BLaER1 treated with 17β-estradiol and CSF1 and Interleukin-3, amounts not matched to agents 10 nM and 100 nM (cell line): ENCODE data around the gene ISG15.
"Not testable (repeated sequence)": the region's sequence is repeated elsewhere in the genome, so short reads cannot be mapped to it uniquely, and the experiment has no call there.

Experiments used
- H3K27ac ChIP-seq, 11 experiments: shearing (Covaris generic); formaldehyde crosslinking; 2 replicates each; pipeline ENCODE4 v1.8.1; 2022
- H3K27me3 ChIP-seq, 11 experiments: shearing (Covaris generic); formaldehyde crosslinking; 2 replicates each; pipeline ENCODE4 v1.8.1; 2022
- H3K36me3 ChIP-seq, 11 experiments: shearing (Covaris generic); formaldehyde crosslinking; 2 replicates each; pipeline ENCODE4 v1.8.1; 2022
- H3K4me1 ChIP-seq, 10 experiments: shearing (Covaris generic); formaldehyde crosslinking; 2 replicates each; pipeline ENCODE4 v1.8.1; 2022
- H3K4me2 ChIP-seq, 11 experiments: shearing (Covaris generic); formaldehyde crosslinking; 2 replicates each; pipeline ENCODE4 v1.8.1; 2022
- H3K4me3 ChIP-seq, 10 experiments: shearing (Covaris generic); formaldehyde crosslinking; 2 replicates each; pipeline ENCODE4 v1.8.1; 2022
- H3K9ac ChIP-seq, 11 experiments: shearing (Covaris generic); formaldehyde crosslinking; 2 replicates each; pipeline ENCODE4 v1.8.1; 2022
- H3K9me3 ChIP-seq, 11 experiments: shearing (Covaris generic); formaldehyde crosslinking; replicated peaks in 1 of 11; 2 replicates each; pipeline ENCODE4 v1.8.1; 2022
- H4K20me1 ChIP-seq, 11 experiments: shearing (Covaris generic); formaldehyde crosslinking; 2 replicates each; pipeline ENCODE4 v1.8.1; 2022
- Cebpa-rat ChIP-seq, 11 experiments: shearing (Covaris generic); IDR thresholded peaks; 2 replicates each; pipeline ENCODE4 v1.8.1; 2022

The ISG15 gene

GRCh38 chr1:973459-974292 lies 39.6 kb upstream of the ISG15 start:
- Histone ChIP-seq H3K9ac (no peak overlapping the region), H3K4me3 (no peak overlapping the region), H3K4me1 (peaks cover 4 to 13% (median 12%) of the 10 kb centered on the region in 10 experiments; a peak in 18 of 20 replicates), H3K36me3 (no peaks in the 10 kb centered on the region), H3K27ac (no peak overlapping the region), H3K4me2 (no peak overlapping the region), H3K9me3 (0 out of 22 replicates have a peak, but pooled peaks cover 0 to 4% (median 0%) of the 10 kb centered on the region in 11 experiments), H4K20me1 (peaks cover 0 to 29% (median 4%) of the 10 kb centered on the region in 11 experiments; a peak in 9 of 22 replicates), H3K27me3 (peaks cover 35 to 70% (median 62%) of the 10 kb centered on the region in 11 experiments)
- no peak for TF ChIP-seq Cebpa-rat (IDR thresholded peaks at IDR 0.05)

GRCh38 chr1:974293-974640 lies 39.0 kb upstream of the ISG15 start:
- Histone ChIP-seq H3K4me1 (peaks cover 4 to 13% (median 12%) of the 10 kb centered on the region in 10 experiments; a peak in 18 of 20 replicates), H3K9me3 (0 out of 22 replicates have a peak, but pooled peaks cover 0 to 4% (median 0%) of the 10 kb centered on the region in 11 experiments), H3K27me3 (peaks cover 35 to 70% (median 62%) of the 10 kb centered on the region in 11 experiments), H3K9ac (no peak overlapping the region), H3K4me2 (no peak overlapping the region), H4K20me1 (peaks cover 0 to 29% (median 4%) of the 10 kb centered on the region in 11 experiments; a peak in 9 of 22 replicates), H3K4me3 (no peak overlapping the region), H3K36me3 (no peaks in the 10 kb centered on the region), H3K27ac (no peak overlapping the region)
- TF ChIP-seq Cebpa-rat (IDR thresholded peaks at IDR 0.05) = no peak

- H3K4me1 ChIP-seq = peaks cover 4 to 13% (median 12%) of the 10 kb centered on the region in 10 experiments; a peak in 18 of 20 replicates
- no peak for TF ChIP-seq Cebpa-rat (IDR thresholded peaks at IDR 0.05)
- peaks cover 35 to 66% (median 62%) of the 10 kb centered on the region in 11 experiments for H3K27me3 ChIP-seq
Observed at GRCh38 chr1:974687-975328, 38.5 kb upstream of the ISG15 start.

DNA sequence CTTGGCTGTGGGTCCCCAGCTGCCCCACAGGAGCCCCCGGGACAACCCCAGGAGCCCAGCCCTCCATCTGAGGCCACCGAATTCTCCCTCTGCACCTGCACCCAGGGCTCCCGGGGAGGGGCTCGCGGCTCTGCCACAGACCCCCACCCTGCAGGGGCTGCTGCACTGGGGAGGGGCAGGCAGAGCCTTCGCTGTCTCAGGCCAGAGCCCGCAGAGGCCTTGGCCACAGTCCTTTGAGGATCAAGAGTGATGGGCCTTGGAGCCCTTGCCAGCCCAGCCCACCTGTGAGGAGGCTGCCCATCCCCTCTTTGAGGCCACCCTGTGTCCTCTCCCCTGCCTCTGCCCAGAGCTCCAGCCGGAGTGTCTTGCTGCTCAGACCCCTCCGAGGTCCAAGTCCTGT lies 37.9 kb upstream of the ISG15 start:
- no peak for TF ChIP-seq Cebpa-rat (IDR thresholded peaks at IDR 0.05)
- peaks cover 32 to 63% (median 58%) of the 10 kb centered on the region in 11 experiments for H3K27me3 ChIP-seq
- no peak overlapping the region for H3K4me3 ChIP-seq
- peaks cover 4 to 13% (median 12%) of the 10 kb centered on the region in 10 experiments; a peak in 18 of 20 replicates for H3K4me1 ChIP-seq
- 0 out of 22 replicates have a peak, but pooled peaks cover 0 to 4% (median 0%) of the 10 kb centered on the region in 11 experiments for H3K9me3 ChIP-seq
- no peak overlapping the region for H3K27ac ChIP-seq
- no peaks in the 10 kb centered on the region for H3K36me3 ChIP-seq
- H4K20me1 ChIP-seq = peaks cover 0 to 32% (median 4%) of the 10 kb centered on the region in 11 experiments; a peak in 9 of 22 replicates
- no peak overlapping the region for H3K9ac ChIP-seq
- peak overlapping the region in 7 of 11 experiments; percentile 17 to 81 (median 71); a peak in 11 of 22 replicates for H3K4me2 ChIP-seq

More at GRCh38 chr1:974687-975328, 38.5 kb upstream of the ISG15 start:
- H4K20me1 ChIP-seq = peaks cover 0 to 31% (median 4%) of the 10 kb centered on the region in 11 experiments; a peak in 9 of 22 replicates
- H3K36me3 ChIP-seq = no peaks in the 10 kb centered on the region
- no peak overlapping the region for H3K4me3 ChIP-seq
- H3K9me3 ChIP-seq = 0 out of 22 replicates have a peak, but pooled peaks cover 0 to 4% (median 0%) of the 10 kb centered on the region in 11 experiments
- H3K9ac ChIP-seq = no peak overlapping the region
- no peak overlapping the region for H3K27ac ChIP-seq
- peak overlapping the region in 4 of 11 experiments; percentile 68 to 81 (median 70); a peak in 4 of 22 replicates for H3K4me2 ChIP-seq

DNA sequence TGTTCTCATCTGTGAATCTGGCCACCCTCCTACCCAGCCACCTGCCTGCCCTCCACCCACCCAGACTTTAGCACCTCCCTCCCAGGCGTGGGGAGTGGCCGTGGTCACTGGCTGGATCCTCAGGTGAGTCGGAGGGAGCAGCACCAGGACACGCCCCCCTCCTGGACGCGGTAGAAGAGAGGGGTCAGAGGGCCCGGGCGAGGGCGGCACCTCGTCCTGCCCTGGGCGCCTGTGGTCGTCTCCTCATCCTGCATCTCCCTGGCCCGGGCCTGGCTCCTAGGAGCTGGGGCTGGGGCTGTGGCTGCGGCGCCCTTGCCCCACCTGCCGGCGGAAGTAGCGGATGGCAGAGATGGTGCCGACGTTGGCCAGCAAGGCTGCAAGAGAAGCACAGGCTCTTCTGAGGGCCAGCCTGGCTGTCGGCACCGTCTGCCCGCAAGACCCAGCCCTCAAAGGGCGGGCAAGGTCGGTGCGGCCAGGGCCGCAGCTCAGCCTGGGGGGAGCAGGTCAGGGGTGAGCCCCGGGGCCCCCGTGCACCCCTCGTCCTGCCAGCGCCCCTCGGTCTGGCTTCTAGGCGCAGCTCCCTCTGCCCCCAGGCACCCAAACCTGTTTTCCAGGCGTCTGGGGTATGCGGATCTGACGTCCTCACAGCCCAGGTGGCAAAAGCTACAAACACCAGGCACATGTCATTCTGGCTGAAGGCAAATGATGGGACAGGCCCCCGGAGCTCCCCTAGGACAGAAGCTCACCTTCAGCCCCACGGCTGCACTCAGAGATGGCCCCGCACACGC lies 37.2 kb upstream of the ISG15 start:
- Histone ChIP-seq H3K4me2 (peak overlapping the region; percentile 17 to 81 (median 73)), H3K4me3 (no peak overlapping the region), H3K27me3 (peaks cover 28 to 61% (median 53%) of the 10 kb centered on the region in 11 experiments), H3K9me3 (0 out of 22 replicates have a peak, but pooled peaks cover 0 to 4% (median 0%) of the 10 kb centered on the region in 11 experiments), H3K4me1 (peaks cover 4 to 13% (median 12%) of the 10 kb centered on the region in 10 experiments; a peak in 18 of 20 replicates), H3K27ac (no peak overlapping the region), H3K9ac (0 out of 22 replicates have a peak overlapping the region, but pooled peaks of 1 of the 11 experiments have one; percentile 29), H3K36me3 (no peaks in the 10 kb centered on the region), H4K20me1 (peaks cover 0 to 38% (median 4%) of the 10 kb centered on the region in 11 experiments; a peak in 9 of 22 replicates)
- no peak for TF ChIP-seq Cebpa-rat (IDR thresholded peaks at IDR 0.05)

GRCh38 chr1:976791-977190 lies 36.5 kb upstream of the ISG15 start:
- not testable (repeated sequence) for H3K9ac ChIP-seq, H3K27ac ChIP-seq, H3K36me3 ChIP-seq, H3K4me3 ChIP-seq, H3K4me2 ChIP-seq, H3K9me3 ChIP-seq
- H4K20me1 ChIP-seq = peaks cover 0 to 37% (median 4%) of the 10 kb centered on the region in 11 experiments; a peak in 9 of 22 replicates
- H3K4me1 ChIP-seq = peaks cover 4 to 18% (median 15%) of the 10 kb centered on the region in 10 experiments; a peak in 18 of 20 replicates
- H3K27me3 ChIP-seq = peaks cover 23 to 58% (median 46%) of the 10 kb centered on the region in 11 experiments

GRCh38 chr1:978069-978834 lies 35.0 kb upstream of the ISG15 start:
- H3K36me3 ChIP-seq = no peaks in the 10 kb centered on the region
- H3K4me1 ChIP-seq = peaks cover 4 to 25% (median 22%) of the 10 kb centered on the region in 10 experiments; a peak in 18 of 20 replicates
- 0 out of 22 replicates have a peak, but pooled peaks cover 0 to 4% (median 0%) of the 10 kb centered on the region in 11 experiments for H3K9me3 ChIP-seq
- no peak overlapping the region for H3K27ac ChIP-seq
- no peak for TF ChIP-seq Cebpa-rat (IDR thresholded peaks at IDR 0.05)
- H3K4me2 ChIP-seq = no peak overlapping the region
- H3K9ac ChIP-seq = no peak overlapping the region
- peaks cover 0 to 33% (median 4%) of the 10 kb centered on the region in 11 experiments; a peak in 9 of 22 replicates for H4K20me1 ChIP-seq
- no peak overlapping the region for H3K4me3 ChIP-seq
- peaks cover 15 to 58% (median 36%) of the 10 kb centered on the region in 11 experiments; a peak in 19 of 22 replicates for H3K27me3 ChIP-seq
